GM12891 (cell line): ENCODE measurements around the gene ADH4.

Experiments used
- PAX5 ChIP-seq: IDR thresholded peaks from 2 replicates; pipeline ENCODE4 v1.6.1; 2011; ENCODE audit warnings: low read length, moderate library complexity, mild to moderate bottlenecking; ENCODE audit not compliant: insufficient read depth, severe bottlenecking
- POLR2A ChIP-seq: IDR thresholded peaks from 2 replicates; pipeline ENCODE4 v1.6.1; 2011; ENCODE audit warnings: low read depth, low read length, control low read depth
- POLR2AphosphoS5 ChIP-seq: IDR thresholded peaks from 2 replicates; pipeline ENCODE4 v1.6.1; 2011; ENCODE audit warnings: low read depth, low read length, control low read depth
- POU2F2 ChIP-seq: IDR thresholded peaks from 2 replicates; pipeline ENCODE4 v1.6.1; 2011; ENCODE audit warnings: low read depth, mild to moderate bottlenecking, control low read depth, low read length, moderate library complexity
- SPI1 ChIP-seq: IDR thresholded peaks from 2 replicates; pipeline ENCODE4 v1.6.1; 2011; ENCODE audit warnings: low read depth, low read length, control low read depth
- TAF1 ChIP-seq: IDR thresholded peaks from 2 replicates; pipeline ENCODE4 v1.6.1; 2011; ENCODE audit warnings: low read depth, low read length, control low read depth

DNA sequence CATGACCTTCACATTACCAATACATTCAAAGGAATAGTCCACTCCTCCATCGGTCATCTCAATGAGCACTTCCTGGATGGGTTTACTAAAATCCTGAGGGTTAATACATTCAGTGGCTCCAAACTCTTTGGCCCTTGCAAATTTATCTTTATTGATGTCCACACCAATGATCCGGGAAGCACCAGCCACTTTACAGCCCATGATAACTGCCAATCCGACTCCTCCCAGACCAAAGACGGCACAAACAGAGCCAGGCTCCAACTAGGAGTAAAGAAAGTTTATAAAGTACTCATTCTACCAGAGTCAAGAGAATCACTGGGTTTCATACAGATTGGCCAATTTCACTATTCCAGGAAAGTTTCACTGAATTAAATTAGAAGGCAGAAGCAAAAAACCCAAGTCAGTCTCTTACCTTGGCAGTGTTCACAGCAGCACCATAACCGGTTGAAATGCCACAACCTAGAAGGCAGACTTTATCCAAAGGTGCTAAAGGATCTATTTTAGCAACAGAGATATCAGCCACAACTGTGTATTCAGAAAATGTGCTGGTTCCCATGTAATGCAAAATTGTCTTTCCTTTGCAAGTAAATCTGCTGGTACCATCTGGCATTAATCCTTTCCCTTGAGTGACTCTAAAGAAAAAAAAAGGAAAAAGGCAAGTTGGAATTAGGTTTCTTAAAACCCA lies 67.7 kb downstream of the ADH4 start:
- TF ChIP-seq POLR2AphosphoS5, result no peak
- no peak for TF ChIP-seq POLR2A
- TF ChIP-seq TAF1, result no peak
- no peak for TF ChIP-seq POU2F2
- TF ChIP-seq PAX5, result no peak
- TF ChIP-seq SPI1, result no peak
